GM10266 (cell line): Measurements from ENCODE around the gene RTN4R.

Experiments
- DNase-seq: peaks from one replicate; pipeline ENCODE4 v3.0.0; 2012; ENCODE audit errors: extremely low spot score
- CTCF ChIP-seq: IDR thresholded peaks from 2 replicates; pipeline ENCODE4 v1.5.1; 2012; ENCODE audit warnings: mild to moderate bottlenecking, low read depth; ENCODE audit not compliant: control insufficient read depth, insufficient read depth; ENCODE audit errors: missing control alignments

RTN4R gene

DNA sequence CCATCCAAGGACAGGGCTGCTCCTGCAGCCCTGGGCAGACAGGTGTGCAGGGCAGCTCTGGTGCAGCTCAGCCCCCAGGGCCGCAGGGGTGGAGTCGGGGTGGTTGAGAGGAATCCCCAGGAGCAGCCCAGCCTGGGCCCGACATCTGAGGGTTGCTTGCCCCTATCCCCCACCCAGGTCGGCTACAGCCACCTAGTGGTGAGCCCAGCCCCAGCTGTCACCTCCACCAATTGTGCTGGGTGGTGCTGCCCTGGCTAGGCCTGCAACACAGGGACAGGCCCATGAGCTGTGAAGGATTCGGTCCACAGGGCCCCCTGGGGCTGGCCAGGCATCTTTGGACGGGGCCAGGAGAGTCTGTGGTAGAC, 29.6 kb downstream of the RTN4R start:
- DNase-seq, result peak; percentile 95
- peak; percentile 75 for TF ChIP-seq CTCF

DNA sequence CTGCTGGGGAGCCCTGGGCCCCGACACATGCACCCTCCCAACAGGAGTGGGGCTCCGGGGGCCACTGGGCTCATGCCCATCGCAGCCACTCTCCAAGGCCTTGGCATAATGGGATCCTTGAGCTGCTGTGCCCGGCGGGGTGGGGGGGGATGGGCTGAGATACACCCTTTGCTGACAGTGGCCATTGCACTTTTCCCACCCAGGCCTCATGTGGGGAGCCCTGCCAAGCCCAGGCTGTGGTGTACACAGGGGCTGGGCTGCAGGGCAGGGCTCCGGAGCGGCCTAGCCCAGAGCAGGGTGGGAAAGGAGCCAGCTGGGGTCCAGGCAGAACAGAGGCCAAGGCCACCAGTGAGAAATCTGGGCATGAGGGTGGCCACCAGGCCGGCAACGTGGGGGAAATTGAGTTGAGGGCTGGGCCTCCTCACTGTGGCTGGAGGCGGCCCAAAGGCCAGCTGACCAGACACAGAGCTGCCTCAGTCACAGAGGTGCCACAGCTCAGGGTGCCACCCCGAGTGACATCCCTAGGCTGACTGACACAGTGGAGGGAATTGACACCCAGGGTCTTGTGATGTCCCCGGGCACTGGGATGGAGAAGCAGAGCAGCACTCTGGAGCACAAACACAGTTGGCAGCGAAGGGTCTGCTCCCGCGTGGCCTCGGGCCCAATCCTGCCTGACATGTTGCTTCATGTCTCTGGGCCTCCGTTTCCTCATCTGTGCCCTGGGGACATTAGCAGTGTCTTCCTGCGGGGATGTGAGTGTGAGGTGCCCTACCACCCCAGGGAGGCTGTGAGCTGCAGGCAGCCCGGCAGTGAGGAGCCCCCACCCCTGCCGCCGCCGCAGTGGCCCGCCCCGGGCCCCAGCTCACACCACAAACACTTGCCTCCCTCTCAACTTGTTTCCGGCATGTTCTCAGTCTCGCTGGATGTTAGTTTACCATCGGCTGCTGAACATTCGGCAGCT, 30.4 kb downstream of the RTN4R start:
- no peak for TF ChIP-seq CTCF
- DNase-seq, result peak; percentile 69

DNA sequence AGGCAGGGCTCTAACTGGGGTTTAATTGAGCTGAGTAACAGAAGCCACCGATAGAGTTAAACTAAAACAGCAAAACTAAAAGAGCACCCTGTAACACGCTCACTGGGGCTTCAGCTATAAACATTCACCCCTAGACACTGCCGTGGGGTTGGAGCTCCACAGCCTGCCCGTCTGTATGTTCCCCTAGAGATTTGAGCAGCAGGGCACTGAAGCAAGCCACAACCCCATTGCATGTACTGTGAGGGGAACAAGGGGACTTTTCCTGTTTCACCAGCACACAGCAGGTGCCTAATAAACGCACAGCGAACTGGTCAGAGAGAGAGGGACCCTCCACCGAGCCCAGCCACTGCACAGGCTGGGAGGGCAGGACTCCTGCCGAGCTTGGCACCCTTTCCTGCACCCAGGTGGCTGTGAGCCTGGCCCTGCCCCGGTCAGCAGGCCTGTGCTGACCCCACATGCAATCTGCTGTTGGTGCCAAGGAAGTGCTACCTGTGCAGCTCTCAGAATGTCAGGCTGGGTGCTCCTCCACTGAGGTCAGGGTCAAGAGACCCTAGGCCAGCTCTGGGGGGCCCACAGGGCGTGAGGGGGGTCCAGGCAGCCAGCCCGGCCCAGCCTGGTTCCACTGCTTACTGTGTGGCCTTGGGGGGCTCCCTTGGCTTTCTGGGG, 31.9 kb downstream of the RTN4R start:
- no peak for TF ChIP-seq CTCF
- DNase-seq, result no peak

DNA sequence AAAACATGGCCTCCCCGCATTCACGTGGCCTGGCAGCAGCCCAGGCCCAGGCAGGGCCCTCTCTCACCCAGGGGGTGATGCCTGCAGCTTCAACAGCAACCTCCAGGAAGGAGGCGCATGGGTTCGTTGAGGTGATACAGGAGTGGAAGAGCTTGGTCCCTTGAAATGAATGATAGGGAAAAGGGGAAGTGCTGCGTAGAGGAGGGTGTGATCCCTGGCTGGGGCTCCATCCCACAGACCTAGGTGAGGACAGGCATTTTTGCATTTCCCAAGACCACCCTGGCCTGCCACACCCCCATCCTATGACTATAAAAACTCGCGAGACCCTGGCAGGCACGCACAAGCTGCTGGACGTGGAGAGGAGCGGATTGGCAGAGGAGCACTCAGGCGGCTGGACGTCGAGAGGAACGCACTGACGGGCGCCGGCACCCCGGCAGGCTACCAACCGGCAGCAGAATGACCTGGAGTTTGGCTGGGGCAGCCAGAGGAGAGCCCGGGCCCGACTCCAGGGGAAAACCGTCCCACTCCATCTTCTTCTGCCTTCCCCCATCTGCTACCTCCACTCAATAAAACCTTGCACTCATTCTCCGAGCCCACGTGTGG, 32.6 kb downstream of the RTN4R start:
- no peak for TF ChIP-seq CTCF
- no peak for DNase-seq

DNA sequence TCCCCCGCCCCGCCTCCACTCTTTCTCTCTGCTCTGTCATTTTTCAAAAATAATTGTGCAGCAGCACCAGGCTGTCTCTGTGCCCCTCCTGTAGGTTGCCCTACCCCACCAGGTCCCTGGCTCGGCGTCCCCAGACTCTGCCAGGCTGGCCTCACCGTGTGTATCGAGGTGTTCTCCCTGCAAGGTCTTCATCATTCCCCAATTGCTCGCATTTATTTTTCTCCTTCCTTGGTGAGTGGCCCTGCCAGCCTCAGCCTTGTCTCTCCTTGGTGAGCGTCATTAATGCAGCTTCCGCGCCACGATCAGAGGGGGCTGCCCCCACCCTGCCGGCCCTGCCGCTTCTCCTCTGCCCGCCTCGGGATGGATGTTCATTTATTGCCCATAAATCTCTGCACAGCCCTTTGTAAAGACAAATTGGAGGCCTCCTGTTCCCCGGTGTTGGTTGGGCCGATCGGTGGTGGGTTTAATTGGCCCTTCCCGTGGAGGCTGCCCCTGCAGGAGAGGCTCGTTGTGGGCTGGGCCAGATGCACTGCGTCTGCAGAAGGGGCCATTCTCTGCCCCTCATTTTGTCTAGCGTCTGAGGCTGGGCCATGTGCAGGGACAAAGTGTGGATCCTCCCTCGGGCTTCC, 33.2 kb downstream of the RTN4R start:
- TF ChIP-seq CTCF, result no peak
- no peak for DNase-seq

GRCh38 chr22:20234314-20234682, 33.8 kb downstream of the RTN4R start:
- TF ChIP-seq CTCF, result no peak
- no peak for DNase-seq
